ENCODE measurements around the gene PTPN7. TPM values are rescaled to one million over a fixed set of nuclear protein-coding genes. Genes with fewer than 3 reads are reported as not detected.

PTPN7 gene
- total RNA-seq, 1 experiment from 2014 or later = not detected

DNA sequence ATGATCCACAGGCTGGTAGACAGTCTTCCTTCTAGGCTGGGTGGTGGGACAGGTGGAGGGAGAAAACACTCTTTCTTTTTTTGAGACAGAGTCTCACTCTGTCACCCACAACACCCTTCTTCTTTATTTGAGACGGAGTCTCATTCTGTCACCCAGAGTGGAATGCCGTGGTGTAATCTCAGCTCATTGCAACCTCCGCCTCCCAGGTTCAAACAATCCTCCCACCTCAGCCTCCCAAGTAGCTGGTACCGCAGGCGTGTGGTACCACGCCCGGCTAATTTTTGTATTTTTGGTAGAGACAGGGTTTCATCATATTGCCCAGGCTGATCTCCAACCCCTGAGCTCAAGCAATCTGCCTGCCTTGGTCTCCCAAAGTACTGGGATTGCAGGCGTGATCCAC is 34.8 kb downstream of the PTPN7 start:
- Mint-ChIP-seq H3K27ac (ENCODE audit: unreplicated experiment) (no peak overlapping the region), H3K27me3 (ENCODE audit: unreplicated experiment) (peaks cover 20% of the 10 kb centered on the region), H3K36me3 (ENCODE audit: insufficient read depth, unreplicated experiment) (peaks cover 19% of the 10 kb centered on the region), H3K4me3 (ENCODE audit: low read depth, unreplicated experiment) (no peak overlapping the region), H3K4me1 (ENCODE audit: low read depth, unreplicated experiment) (peaks cover 24% of the 10 kb centered on the region), H3K9me3 (ENCODE audit: low read depth, unreplicated experiment) (no peaks in the 10 kb centered on the region)
- no peak for DNase-seq
- CTCF ChIA-PET = interaction anchor here (0.9 to 1.1 kb wide), 3 partner anchors 10 to 117 kb away, joined by 3 to 4 read pairs (median 3); no protein-coding TSS in a partner anchor
- TF ChIP-seq, protein P1, sequence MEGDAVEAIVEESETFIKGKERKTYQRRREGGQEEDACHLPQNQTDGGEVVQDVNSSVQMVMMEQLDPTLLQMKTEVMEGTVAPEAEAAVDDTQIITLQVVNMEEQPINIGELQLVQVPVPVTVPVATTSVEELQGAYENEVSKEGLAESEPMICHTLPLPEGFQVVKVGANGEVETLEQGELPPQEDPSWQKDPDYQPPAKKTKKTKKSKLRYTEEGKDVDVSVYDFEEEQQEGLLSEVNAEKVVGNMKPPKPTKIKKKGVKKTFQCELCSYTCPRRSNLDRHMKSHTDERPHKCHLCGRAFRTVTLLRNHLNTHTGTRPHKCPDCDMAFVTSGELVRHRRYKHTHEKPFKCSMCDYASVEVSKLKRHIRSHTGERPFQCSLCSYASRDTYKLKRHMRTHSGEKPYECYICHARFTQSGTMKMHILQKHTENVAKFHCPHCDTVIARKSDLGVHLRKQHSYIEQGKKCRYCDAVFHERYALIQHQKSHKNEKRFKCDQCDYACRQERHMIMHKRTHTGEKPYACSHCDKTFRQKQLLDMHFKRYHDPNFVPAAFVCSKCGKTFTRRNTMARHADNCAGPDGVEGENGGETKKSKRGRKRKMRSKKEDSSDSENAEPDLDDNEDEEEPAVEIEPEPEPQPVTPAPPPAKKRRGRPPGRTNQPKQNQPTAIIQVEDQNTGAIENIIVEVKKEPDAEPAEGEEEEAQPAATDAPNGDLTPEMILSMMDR (IDR thresholded peaks at IDR 0.05; ENCODE audit: unreplicated experiment) = no peak
- intact Hi-C loops (cut with micrococcal nuclease; ENCODE audit: unreplicated experiment) = no loop called here
- BruUV-seq (replicated peaks) = no TSS peak

GRCh38 chr1:202124142-202124541 is 36.3 kb downstream of the PTPN7 start:
- Mint-ChIP-seq H3K4me1 (ENCODE audit: low read depth, unreplicated experiment) (peaks cover 18% of the 10 kb centered on the region), H3K9me3 (ENCODE audit: low read depth, unreplicated experiment) (no peaks in the 10 kb centered on the region), H3K27ac (ENCODE audit: unreplicated experiment) (no peak overlapping the region), H3K27me3 (ENCODE audit: unreplicated experiment) (peaks cover 20% of the 10 kb centered on the region), H3K36me3 (ENCODE audit: insufficient read depth, unreplicated experiment) (peaks cover 8% of the 10 kb centered on the region), H3K4me3 (ENCODE audit: low read depth, unreplicated experiment) (no peak overlapping the region)
- no TSS peak for BruUV-seq (replicated peaks)
- TF ChIP-seq, protein P1 (IDR thresholded peaks at IDR 0.05; ENCODE audit: unreplicated experiment) = no peak
- intact Hi-C loops (cut with micrococcal nuclease; ENCODE audit: unreplicated experiment) = no loop called here
- DNase-seq = no peak
- CTCF ChIA-PET = interaction anchor here (0.9 to 3.2 kb wide), 2 partner anchors 11 to 125 kb away, joined by 3 to 9 read pairs; no protein-coding TSS in a partner anchor

GRCh38 chr1:202123336-202123813 is 37.0 kb downstream of the PTPN7 start:
- no peak overlapping the region for H3K27ac Mint-ChIP-seq (ENCODE audit: unreplicated experiment)

GRCh38 chr1:202122639-202123335 is 37.6 kb downstream of the PTPN7 start, which contains the start of gene GPR37L1:
GPR37L1 (plus strand) TSS chr1:202122917; CDS start chr1:202122964, 47 bp downstream.
- Mint-ChIP-seq H3K27ac (ENCODE audit: unreplicated experiment) (peak within 1 kb of the TSS; percentile 11), H3K36me3 (ENCODE audit: insufficient read depth, unreplicated experiment) (no peaks in the 10 kb centered on the region), H3K9me3 (ENCODE audit: low read depth, unreplicated experiment) (no peaks in the 10 kb centered on the region), H3K4me1 (ENCODE audit: low read depth, unreplicated experiment) (peaks cover 14% of the 10 kb centered on the region), H3K27me3 (ENCODE audit: unreplicated experiment) (peaks cover 20% of the 10 kb centered on the region), H3K4me3 (ENCODE audit: low read depth, unreplicated experiment) (no peak within 1 kb of the TSS)
- TF ChIP-seq, protein P1 (IDR thresholded peaks at IDR 0.05; ENCODE audit: unreplicated experiment) = peak; percentile 72
- intact Hi-C loops (cut with micrococcal nuclease; ENCODE audit: unreplicated experiment) = loop anchor here (1.0 kb wide), 1 partner anchor 139 kb away; no protein-coding TSS in a partner anchor
- CTCF ChIA-PET = interaction anchor here (0.7 to 3.2 kb wide), 5 partner anchors 12 to 123 kb away, joined by 4 to 9 read pairs (median 4); no protein-coding TSS in a partner anchor
- peak; percentile 79 for DNase-seq
- BruUV-seq (replicated peaks) = no TSS peak

More at GRCh38 chr1:202123336-202123813, 37.0 kb downstream of the PTPN7 start:
- H3K9me3 Mint-ChIP-seq (ENCODE audit: low read depth, unreplicated experiment) = no peaks in the 10 kb centered on the region
- peaks cover 14% of the 10 kb centered on the region for H3K4me1 Mint-ChIP-seq (ENCODE audit: low read depth, unreplicated experiment)
- DNase-seq = no peak
- CTCF ChIA-PET = interaction anchor here (1.0 to 3.2 kb wide), 2 partner anchors 12 to 123 kb away, joined by 4 to 9 read pairs; no protein-coding TSS in a partner anchor
- peaks cover 20% of the 10 kb centered on the region for H3K27me3 Mint-ChIP-seq (ENCODE audit: unreplicated experiment)
- TF ChIP-seq, protein P1 (IDR thresholded peaks at IDR 0.05; ENCODE audit: unreplicated experiment) = no peak
- no TSS peak for BruUV-seq (replicated peaks)
- intact Hi-C loops (cut with micrococcal nuclease; ENCODE audit: unreplicated experiment) = no loop called here
- peaks cover under 1% of the 10 kb centered on the region for H3K36me3 Mint-ChIP-seq (ENCODE audit: insufficient read depth, unreplicated experiment)
- H3K4me3 Mint-ChIP-seq (ENCODE audit: low read depth, unreplicated experiment) = no peak overlapping the region
